Measurements from ENCODE around the gene UBR4. TPM values are rescaled to one million over a fixed set of nuclear protein-coding genes. Genes with fewer than 3 reads are reported as not detected.

Gene UBR4
- total RNA-seq, 2 experiments from 2014 or later: 121 to 126 TPM

GRCh38 chr1:19062258-19063029, 147.6 kb downstream of the UBR4 start:
- Histone ChIP-seq H3K9me2 (ENCODE audit: insufficient read depth, low read length) (no peaks in the 10 kb centered on the region), H3K4me1 (ENCODE audit: insufficient read depth, low read length, poor library complexity, severe bottlenecking) (no peaks in the 10 kb centered on the region), H3K79me2 (ENCODE audit: insufficient read depth, low read depth, low read length) (no peaks in the 10 kb centered on the region), H3K4me3 (ENCODE audit: low read depth, low read length, poor library complexity, severe bottlenecking) (no peak overlapping the region), H3K36me3 (ENCODE audit: insufficient read depth, low read length) (no peaks in the 10 kb centered on the region), H2AFZ (ENCODE audit: low read length) (no peak overlapping the region), H4K20me1 (ENCODE audit: insufficient read depth, low read length) (no peaks in the 10 kb centered on the region), H3K9me3 (ENCODE audit: low read length) (no peaks in the 10 kb centered on the region), H3K4me2 (ENCODE audit: low read length) (no peak overlapping the region), H3K27ac (ENCODE audit: low read depth, low read length, poor library complexity, severe bottlenecking) (no peak overlapping the region)
- TF ChIP-seq, protein P1, sequence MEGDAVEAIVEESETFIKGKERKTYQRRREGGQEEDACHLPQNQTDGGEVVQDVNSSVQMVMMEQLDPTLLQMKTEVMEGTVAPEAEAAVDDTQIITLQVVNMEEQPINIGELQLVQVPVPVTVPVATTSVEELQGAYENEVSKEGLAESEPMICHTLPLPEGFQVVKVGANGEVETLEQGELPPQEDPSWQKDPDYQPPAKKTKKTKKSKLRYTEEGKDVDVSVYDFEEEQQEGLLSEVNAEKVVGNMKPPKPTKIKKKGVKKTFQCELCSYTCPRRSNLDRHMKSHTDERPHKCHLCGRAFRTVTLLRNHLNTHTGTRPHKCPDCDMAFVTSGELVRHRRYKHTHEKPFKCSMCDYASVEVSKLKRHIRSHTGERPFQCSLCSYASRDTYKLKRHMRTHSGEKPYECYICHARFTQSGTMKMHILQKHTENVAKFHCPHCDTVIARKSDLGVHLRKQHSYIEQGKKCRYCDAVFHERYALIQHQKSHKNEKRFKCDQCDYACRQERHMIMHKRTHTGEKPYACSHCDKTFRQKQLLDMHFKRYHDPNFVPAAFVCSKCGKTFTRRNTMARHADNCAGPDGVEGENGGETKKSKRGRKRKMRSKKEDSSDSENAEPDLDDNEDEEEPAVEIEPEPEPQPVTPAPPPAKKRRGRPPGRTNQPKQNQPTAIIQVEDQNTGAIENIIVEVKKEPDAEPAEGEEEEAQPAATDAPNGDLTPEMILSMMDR (conservative IDR thresholded peaks at IDR 0.05; ENCODE audit: low read length): no peak
- no peak for TF ChIP-seq EZH2phosphoT487 (IDR thresholded peaks at IDR 0.05; ENCODE audit: borderline replicate concordance, low read depth, low read length)
- POLR2A ChIA-PET: no interaction called here
- intact Hi-C loops (cut with micrococcal nuclease; ENCODE audit: unreplicated experiment): no loop called here
- DNase-seq (ENCODE audit: low spot score): peak; percentile 24
- CTCF ChIA-PET (ENCODE audit: unreplicated experiment): interaction anchor here (0.6 kb wide), 1 partner anchor 22 kb away, joined by 3 read pairs; no protein-coding TSS in a partner anchor
- BruUV-seq (replicated peaks): no TSS peak

GRCh38 chr1:19061798-19062197, 148.3 kb downstream of the UBR4 start:
- no TSS peak for BruUV-seq (replicated peaks)

More at GRCh38 chr1:19061798-19062197, 148.3 kb downstream of the UBR4 start:
- H3K9me2 ChIP-seq (ENCODE audit: insufficient read depth, low read length): no peaks in the 10 kb centered on the region
- no peak overlapping the region for H3K27ac ChIP-seq (ENCODE audit: low read depth, low read length, poor library complexity, severe bottlenecking)
- no peak overlapping the region for H3K4me3 ChIP-seq (ENCODE audit: low read depth, low read length, poor library complexity, severe bottlenecking)
- H3K36me3 ChIP-seq (ENCODE audit: insufficient read depth, low read length): no peaks in the 10 kb centered on the region
- no peaks in the 10 kb centered on the region for H4K20me1 ChIP-seq (ENCODE audit: insufficient read depth, low read length)
- no peak for DNase-seq (ENCODE audit: low spot score)
- H3K4me1 ChIP-seq (ENCODE audit: insufficient read depth, low read length, poor library complexity, severe bottlenecking): no peaks in the 10 kb centered on the region
- TF ChIP-seq, protein P1 (conservative IDR thresholded peaks at IDR 0.05; ENCODE audit: low read length): no peak
- TF ChIP-seq EZH2phosphoT487 (IDR thresholded peaks at IDR 0.05; ENCODE audit: borderline replicate concordance, low read depth, low read length): no peak
- intact Hi-C loops (cut with micrococcal nuclease; ENCODE audit: unreplicated experiment): no loop called here
- CTCF ChIA-PET (ENCODE audit: unreplicated experiment): interaction anchor here (0.6 kb wide), 1 partner anchor 21 kb away, joined by 3 read pairs; no protein-coding TSS in a partner anchor
- H3K9me3 ChIP-seq (ENCODE audit: low read length): no peaks in the 10 kb centered on the region
- POLR2A ChIA-PET: no interaction called here
- H2AFZ ChIP-seq (ENCODE audit: low read length): no peak overlapping the region
- no peaks in the 10 kb centered on the region for H3K79me2 ChIP-seq (ENCODE audit: insufficient read depth, low read depth, low read length)
- H3K4me2 ChIP-seq (ENCODE audit: low read length): no peak overlapping the region

Data from OCI-LY7 (cell line).